ENCODE results near the gene AOPEP. TPM values are rescaled to one million over a fixed set of nuclear protein-coding genes. Genes with fewer than 3 reads are reported as not detected.
"Not testable (repeated sequence)": the region's sequence is repeated elsewhere in the genome, so short reads cannot be mapped to it uniquely, and the experiment has no call there.

AOPEP gene
- polyA plus RNA-seq, 4 donors, result 50.1 to 59.7 (median 54.1) TPM

DNA sequence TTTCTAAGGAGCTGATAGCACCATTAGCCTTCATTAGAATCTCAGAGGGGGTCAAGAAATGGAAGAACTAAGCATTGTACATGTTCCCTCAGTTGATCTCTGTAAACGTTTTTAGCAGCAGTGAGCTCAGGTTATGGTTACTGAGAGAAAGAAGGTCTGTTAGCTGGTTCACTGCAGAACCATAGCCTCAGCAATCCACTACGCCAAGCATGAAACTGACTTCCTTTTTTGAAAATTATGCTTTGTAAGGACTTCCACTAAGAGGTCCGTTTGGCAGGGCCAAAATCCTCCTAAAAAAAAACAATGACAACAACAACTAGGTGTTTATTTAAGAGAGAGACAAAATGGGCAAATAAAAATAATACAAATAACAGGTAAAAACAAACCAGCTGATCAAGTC is 273.3 kb downstream of the AOPEP start:
- no peak for DNase-seq (ENCODE audit: low read depth in 4 of 4, low spot score in 2 of 4)

DNA sequence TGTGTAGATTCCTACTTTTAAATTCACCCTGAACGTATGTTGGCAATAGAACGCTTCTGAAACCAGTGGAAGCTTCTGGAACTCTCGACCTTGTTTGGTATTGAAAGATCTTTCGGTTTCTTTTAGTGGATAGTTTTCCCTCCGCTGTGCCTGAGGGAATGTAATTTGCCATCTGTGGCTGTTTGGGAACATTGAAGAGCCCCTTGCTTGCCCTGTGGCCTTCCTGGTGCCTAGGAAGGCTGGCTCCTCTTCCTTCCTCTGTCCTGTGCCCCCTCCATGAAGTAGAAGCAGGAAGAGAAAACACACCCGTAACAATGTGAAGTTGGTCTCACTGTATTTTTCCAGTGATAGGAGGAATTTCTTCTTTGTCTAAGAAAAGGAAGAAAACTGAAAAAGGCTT is 274.3 kb downstream of the AOPEP start:
- no peak for DNase-seq (ENCODE audit: low read depth in 4 of 4, low spot score in 2 of 4)

DNA sequence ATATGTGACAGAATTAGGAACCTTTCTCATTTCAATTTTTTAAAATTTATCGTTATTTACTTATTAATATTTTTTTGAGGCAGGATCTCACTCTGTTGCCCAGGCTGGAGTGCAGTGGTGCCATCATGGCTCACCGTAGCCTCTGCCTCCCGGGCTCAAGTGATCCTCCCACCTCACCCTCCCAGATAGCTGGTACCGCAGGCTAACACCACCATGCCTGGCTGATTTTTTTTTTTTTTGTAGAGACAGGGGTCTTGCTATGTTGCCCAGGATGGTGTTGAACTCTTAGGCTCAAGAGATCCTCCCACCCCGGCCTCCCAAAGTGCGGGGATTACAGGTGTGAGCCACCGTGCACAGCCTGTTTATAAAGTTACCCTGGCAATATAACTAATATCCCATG is 275.2 kb downstream of the AOPEP start:
- no peak for DNase-seq (ENCODE audit: low read depth in 4 of 4, low spot score in 2 of 4)

DNA sequence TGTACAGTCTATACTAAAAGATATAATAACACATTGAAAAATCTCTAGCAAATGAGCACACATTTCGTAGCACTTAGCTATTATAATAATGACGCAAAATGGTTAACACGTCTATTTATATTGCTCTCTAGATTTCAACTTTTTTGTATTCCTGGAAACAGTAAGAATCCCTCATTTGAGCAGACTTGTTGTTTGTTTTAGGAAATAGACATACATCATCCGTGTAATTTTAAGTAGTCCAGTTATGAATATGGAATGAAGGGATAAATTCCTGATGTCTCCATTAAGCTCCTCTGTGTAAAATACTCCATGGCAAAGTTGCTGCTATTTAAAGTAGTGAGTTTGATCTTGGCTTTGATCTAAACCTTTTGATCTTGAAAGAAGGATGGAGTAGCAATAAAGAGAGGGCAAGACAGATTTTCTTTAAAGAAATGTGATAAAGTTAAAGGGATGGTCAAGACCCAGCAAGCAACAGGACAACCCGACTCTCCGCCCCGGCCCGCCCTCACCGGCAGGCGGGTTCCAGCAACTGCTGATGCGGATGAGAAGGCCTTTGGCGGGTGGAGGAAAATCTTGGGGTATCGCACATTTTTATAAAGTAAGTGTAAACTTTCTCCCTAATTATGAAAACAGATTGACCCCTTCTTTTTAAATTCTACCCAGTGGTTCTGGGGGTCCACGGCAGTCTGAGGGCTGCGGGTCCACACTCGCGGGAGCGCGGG is 277.4 kb downstream of the AOPEP start:
- DNase-seq (ENCODE audit: low read depth in 4 of 4, low spot score in 2 of 4), result no peak

DNA sequence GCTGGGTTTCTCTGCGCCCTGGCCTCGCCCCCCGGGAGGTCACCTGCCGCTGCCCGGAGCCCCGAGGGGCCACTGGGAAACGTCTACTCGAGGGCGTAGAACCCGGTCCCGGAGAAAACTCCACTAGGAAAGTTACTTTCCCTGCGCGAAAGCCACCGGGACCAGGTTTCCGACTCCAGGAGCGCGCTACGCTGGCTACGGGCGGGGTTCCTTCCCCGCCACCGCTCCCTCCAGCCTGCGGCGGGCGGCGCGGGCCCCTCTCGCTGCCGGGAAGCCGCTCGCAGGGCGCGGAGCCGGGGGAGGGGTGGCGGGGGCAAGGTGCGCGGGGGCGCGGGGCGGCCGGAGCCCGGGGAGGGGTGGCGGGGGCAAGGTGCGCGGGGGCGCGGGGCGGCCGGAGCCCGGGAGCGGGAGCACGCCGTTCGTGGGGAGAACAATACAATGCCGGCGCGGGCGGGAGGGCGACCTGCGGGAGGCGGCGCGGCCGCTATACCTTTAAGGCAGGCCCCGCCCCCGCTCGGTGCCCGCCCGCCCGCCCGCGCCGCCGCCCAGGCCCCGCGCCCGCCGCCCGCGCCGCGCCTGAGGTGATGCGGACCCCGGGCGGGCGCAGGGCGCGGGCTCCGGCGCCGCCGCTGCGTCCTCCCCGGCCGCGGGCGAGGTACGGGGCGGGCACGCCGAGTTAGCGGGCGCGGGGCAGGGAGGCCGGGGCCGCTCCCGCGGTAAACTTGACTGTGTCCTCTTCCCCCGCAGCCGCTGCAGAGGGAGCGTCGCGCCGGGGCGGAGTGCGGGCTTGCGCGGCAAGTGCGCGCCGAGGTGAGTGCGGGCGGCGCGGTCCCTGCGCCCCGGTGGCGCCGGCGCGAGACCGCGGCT is 278.1 kb downstream of the AOPEP start:
- DNase-seq (ENCODE audit: low read depth in 4 of 4, low spot score in 2 of 4), result no peak

DNA sequence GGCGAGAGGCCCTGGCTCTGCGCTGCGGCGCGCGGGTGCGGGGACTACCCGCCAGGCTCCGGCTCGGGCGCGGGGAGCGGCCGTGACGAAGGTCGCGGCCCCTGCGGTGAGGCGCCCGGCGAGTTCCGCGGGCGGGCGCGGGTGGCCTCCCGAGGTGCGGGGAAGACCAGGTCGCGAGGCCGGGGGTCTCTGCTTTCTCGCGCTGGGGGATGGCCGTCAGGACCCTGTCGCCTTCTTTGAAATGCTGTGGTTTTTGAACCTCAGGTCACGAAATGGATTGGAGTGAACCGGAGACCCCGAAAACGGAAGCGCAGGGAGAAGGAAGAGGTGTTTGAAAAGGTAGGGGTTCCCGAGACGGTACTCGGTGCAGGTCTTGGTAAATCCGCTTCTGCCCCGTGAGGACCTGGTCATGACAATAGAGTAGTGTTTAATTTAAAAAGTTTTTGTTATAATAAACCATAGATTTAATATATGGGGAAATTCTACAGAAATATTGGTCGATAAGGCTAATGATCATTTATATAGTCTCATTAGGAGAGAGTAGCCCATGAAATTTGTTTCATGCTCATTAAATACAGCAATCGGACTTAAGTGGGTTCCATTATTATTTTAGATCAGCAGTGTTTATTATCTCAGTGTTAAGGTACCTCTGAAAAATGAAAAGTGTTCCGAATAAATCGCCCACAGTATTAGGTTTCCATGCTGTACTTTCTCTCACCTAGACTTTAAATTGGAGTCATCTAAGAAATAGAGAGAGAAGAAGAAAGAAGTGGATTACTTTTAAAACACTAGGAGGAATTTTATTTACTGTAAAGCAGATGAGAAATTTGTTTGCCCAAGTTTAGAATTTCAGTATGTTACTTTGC is 279.0 kb downstream of the AOPEP start:
- DNase-seq (ENCODE audit: low read depth in 4 of 4, low spot score in 2 of 4), result no peak

DNA sequence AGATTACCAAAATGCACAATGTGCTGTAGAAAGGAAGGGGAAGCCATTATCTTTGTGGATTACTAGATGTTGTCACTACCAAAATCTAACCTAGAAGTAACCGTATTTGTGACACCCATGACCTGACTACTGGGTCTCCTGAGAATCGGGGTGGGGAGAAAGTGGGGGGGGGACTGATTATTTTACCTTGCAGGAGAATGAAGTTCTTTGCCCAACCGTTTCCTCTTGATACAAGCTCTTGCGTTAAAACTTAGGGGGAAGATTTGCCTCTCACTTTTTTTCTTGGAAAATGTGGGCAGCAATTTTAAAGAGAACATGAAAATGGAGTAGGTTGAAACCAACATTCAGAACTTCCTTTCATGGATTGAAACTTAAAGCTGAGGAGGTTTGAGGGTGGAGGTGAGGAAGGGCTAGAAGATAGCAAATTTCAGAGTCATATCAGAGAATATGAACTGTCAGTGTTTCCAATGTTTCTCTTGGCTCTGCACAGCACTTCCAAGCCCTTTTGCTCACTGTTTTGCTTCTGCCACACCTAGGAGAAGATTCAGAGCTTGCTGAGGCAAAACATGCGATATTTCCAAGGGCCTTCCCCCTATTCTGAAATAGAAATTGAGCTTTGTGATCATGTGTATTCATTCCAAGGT is 280.8 kb downstream of the AOPEP start:
- DNase-seq (ENCODE audit: low read depth in 4 of 4, low spot score in 2 of 4), result no peak

DNA sequence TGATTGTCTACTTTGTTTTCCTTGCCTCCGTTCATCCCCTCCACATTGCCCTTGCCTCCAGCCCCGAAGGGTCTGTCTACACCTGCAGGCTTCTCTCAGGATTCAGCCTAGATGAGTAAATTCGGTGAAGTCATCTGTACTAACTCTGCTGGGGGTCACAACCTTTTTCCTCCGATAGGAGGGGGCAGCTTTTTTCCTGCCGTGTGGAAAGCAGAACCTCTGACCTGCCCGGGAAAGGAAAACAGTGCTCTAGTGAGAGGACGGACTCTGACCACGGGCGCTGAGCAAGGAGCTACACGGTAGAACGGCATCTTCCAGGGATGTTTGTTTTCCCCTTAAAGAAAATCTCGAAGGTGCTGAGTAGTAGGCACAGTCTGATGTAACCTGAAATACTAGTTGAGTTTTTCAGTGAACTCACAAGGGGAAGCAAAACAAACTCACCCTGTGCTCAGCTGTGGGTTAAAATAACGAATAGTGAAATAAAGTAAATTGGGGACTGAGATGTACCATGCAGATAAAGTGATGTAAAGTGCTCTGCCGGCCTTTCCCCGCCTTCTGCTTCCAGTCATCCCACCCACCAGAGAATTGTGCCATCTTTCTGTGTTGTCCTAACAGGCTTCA is 281.8 kb downstream of the AOPEP start:
- peak in 1 of 4 donors; percentile 63 for DNase-seq (ENCODE audit: low read depth in 4 of 4, low spot score in 2 of 4)

DNA sequence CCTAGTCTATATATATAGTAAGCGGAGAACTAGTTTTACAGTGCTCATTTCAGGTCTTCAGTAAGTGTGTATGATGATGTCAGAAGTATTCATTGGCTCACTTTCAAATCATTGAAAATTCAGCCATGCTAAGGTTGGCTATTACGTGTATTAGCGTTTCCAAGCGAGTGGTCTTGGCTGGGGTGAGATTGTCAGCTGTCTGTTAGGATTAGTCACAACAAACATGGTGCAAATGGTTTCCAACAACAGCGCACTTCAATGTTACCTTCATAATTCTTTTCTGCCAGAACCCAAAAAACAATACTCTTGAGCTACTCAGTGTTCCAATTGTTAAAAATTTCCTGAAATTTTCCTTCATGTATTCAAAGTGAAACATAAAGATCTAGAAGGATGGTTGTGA is 283.0 kb downstream of the AOPEP start:
- no peak for DNase-seq (ENCODE audit: low read depth in 4 of 4, low spot score in 2 of 4)

DNA sequence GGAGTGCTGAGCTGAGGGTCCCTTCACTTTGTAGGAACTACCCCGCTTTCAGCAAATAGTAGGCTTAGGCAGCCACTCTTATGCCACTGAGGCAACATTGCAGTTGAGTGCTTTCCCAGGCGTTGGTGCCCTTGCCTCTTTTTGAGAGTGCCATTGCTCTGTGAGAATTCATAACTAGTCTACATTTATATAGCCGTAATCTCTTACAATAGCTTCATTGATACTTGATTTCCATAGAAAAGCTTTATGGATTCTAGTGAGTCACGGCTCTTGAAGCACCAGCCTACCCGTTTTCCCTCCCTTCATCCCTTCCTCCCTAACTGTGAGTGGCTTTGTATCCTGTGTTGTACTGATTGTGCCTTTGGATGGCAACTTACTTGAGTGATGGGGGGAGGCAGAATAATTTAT is 283.9 kb downstream of the AOPEP start:
- no peak for DNase-seq (ENCODE audit: low read depth in 4 of 4, low spot score in 2 of 4)

DNA sequence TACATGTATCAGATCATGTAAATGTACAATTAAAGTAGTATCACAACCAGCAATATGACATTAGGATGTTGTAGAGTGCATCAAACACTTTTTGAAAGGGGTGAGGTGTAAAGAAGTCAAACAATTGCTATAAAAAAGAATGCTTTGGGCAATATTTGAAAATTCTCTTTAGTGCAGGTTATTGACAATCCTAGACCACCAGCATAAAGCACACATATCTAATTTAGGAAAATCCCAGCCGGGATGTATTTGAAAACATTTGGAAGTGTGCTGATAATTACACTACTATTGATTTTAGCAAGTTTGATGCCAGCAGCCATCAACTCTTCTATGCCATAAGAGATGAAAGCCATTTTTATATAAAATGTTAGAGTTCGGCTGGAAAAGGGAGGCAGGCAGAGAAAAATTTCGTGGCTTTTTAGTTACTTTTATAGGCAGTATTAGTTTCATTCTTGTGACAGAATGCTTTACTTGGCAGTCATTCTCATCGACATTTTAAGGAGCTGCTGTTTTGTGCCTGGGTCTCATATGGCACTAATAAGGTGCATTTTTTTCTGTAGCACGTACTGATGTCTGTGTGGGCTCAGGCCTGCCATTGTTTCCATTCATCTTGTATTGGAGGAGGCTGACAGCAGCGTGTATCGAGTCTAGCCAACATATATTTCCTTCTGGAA is 285.7 kb downstream of the AOPEP start:
- DNase-seq (ENCODE audit: low read depth in 4 of 4, low spot score in 2 of 4), result no peak

DNA sequence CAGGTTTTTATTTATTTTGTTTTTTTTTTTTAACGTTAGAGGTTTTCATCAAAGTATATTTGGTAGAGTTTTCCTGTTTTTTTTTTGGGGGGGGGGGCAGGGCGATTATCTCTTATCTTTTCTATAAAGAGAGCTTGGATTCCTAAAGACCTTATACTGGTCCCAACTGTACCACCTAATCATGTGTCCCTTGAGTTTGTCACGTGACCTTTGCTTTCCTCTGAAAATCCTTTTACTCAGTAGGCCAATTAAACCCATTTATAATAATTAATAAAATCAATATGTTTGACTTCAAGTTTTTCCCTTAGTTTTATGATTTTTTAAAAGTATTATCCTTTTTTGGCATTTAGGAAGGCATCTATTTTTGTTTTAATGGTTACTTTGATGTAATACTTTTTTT is 286.4 kb downstream of the AOPEP start:
- no peak for DNase-seq (ENCODE audit: low read depth in 4 of 4, low spot score in 2 of 4)

DNA sequence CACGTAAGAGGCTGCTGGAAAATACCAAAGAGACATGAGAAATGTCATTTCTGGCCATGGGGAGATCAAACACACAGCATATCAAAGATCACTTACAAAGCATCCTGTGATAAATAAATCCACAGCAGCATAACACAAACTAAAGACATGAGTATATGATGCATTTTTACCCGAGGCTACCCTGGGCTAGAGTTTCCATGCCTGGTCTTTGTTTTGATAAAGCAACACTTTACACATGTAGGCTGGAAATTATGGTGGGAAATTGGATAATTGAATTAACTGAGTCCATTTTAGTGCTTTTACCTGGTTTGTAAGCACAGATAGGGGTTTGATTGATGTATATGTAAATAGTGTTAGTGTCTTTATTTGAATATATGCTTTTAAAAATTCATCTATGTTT is 288.4 kb downstream of the AOPEP start:
- no peak for DNase-seq (ENCODE audit: low read depth in 4 of 4, low spot score in 2 of 4)

DNA sequence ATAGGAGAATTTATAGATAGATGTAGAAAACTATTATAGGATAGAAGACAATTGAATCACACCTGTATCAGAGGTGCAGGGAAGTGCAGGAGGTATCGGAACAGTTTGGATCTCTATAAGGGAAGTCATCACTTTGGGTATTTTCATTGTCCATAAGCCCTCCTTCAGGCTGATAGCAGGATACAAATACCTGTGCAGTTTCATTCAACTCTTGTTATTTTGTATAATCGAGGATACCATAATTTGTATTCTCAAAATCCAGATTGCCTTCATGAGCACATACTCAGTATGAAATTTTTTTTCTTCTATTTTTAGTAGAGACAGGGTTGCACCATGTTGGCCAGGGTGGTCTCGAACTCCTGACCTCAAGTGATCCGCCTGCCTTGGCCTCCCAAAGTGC is 289.1 kb downstream of the AOPEP start:
- no peak for DNase-seq (ENCODE audit: low read depth in 4 of 4, low spot score in 2 of 4)

DNA sequence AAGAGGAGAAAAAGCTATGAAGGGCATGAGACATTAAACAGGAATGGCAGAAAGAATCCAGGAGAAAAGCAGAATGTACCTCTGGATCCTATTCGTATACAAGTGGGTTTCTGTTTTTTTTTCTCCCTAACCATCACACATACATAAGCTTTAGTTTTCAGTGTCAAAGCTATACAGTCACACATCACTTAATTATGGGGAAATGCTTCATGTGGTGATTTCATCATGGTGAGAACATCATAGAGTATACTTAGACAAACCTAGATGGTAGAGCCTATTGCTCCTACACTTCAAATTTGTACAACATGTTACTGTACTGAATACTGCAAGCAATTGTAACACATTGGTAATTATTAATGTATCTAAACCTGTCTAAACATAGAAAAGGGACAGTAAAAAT is 290.6 kb downstream of the AOPEP start:
- no peak for DNase-seq (ENCODE audit: low read depth in 4 of 4, low spot score in 2 of 4)

DNA sequence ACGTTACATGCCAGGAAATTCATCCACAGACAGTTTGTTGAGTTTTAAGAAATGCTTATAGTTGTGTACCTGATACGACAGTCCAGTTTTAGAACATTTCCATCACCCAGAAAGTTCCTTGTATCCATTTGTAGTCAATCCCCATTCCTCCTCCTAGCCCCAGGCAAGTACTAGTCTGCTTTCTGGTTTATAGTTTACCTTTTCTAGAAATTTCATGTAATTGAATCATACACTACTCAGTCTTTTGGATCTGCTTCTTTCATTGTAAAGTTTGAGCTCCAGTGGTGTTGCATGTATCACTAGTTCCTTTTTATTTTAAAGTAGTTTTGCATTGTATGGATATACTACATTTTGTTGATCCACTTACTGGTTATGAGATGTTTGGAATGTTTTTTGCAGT is 291.2 kb downstream of the AOPEP start:
- no peak for DNase-seq (ENCODE audit: low read depth in 4 of 4, low spot score in 2 of 4)

DNA sequence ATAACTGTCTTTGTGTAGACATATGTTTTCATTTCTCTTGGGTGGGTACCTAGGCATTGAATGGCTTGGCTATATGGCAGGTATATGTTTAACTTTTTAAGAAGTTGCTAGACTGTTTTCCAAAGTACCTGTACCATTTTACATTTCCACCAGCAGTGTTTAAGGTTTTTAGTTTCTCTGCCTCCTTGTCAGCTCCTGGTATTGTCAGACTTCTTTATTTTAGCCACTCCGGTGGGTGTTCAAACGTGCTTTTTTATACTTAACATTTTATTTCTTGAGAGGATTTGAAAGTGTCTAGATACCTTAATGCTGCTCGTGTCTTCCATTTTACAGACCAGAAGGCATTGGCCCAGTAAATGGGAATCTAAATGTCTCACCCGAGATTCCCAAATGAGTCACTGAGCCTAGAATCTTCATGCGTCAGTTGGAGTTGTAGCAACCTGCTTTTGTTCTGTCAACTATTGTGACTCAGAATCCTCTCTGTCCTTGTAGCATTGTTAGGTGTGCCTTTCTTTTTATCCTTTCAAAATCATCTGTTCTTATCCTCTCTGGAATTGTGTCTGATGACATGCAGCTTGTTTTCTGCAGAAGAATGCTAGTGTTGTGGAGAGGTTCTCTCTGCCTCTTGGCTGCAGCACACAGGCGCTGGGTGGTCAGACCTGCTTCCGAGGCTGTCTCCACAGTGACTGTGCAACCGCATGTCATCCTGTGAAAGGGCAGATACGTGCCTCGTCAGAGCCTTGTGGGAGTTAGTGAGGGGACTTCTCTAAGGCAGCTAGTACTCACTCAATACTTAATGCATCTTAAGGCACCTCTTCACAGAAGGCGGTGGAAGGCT is 291.8 kb downstream of the AOPEP start:
- DNase-seq (ENCODE audit: low read depth in 4 of 4, low spot score in 2 of 4), result no peak

DNA sequence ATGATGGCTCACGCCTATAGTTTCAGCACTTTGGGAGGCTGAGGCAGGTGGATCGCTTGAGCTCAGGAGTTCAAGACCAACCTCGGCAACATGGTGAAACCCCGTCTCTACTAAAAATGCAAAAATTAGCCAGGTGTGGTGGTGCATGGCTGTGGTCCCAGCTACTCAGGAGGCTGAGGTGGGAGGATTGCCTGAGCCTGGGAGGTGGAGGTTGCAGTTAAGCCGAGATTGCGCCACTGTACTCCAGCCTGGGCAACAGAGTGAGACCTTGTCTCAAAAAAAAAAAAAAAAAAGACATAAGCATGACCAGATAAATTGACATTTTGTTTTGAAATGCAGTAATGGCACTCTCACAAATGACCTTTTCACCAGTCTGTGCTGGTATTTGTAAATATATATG is 294.1 kb downstream of the AOPEP start:
- not testable (repeated sequence) for DNase-seq (ENCODE audit: low read depth in 4 of 4, low spot score in 2 of 4)

All from left renal cortex interstitium (tissue), 4 donors.